Forelimb muscle (tissue), 1 donor: ENCODE results near the gene RASAL1. TPM values are rescaled to one million over a fixed set of nuclear protein-coding genes. Genes with fewer than 3 reads are reported as not detected.

ENCODE experiments used
- DNase-seq: peaks from one replicate; pipeline ENCODE4 v3.0.0-alpha.2; 2013; ENCODE audit warnings: low read depth
- polyA plus RNA-seq: library from polyadenylated mRNA; unstranded; fragments of 120-200 nt; gene quantifications from one replicate; pipeline ENCODE4 v1.2.1, GENCODE V29; 2013; ENCODE audit not compliant: insufficient read length

RASAL1 gene, protein sequence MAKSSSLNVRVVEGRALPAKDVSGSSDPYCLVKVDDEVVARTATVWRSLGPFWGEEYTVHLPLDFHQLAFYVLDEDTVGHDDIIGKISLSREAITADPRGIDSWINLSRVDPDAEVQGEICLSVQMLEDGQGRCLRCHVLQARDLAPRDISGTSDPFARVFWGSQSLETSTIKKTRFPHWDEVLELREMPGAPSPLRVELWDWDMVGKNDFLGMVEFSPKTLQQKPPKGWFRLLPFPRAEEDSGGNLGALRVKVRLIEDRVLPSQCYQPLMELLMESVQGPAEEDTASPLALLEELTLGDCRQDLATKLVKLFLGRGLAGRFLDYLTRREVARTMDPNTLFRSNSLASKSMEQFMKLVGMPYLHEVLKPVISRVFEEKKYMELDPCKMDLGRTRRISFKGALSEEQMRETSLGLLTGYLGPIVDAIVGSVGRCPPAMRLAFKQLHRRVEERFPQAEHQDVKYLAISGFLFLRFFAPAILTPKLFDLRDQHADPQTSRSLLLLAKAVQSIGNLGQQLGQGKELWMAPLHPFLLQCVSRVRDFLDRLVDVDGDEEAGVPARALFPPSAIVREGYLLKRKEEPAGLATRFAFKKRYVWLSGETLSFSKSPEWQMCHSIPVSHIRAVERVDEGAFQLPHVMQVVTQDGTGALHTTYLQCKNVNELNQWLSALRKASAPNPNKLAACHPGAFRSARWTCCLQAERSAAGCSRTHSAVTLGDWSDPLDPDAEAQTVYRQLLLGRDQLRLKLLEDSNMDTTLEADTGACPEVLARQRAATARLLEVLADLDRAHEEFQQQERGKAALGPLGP
- not detected for polyA plus RNA-seq

DNA sequence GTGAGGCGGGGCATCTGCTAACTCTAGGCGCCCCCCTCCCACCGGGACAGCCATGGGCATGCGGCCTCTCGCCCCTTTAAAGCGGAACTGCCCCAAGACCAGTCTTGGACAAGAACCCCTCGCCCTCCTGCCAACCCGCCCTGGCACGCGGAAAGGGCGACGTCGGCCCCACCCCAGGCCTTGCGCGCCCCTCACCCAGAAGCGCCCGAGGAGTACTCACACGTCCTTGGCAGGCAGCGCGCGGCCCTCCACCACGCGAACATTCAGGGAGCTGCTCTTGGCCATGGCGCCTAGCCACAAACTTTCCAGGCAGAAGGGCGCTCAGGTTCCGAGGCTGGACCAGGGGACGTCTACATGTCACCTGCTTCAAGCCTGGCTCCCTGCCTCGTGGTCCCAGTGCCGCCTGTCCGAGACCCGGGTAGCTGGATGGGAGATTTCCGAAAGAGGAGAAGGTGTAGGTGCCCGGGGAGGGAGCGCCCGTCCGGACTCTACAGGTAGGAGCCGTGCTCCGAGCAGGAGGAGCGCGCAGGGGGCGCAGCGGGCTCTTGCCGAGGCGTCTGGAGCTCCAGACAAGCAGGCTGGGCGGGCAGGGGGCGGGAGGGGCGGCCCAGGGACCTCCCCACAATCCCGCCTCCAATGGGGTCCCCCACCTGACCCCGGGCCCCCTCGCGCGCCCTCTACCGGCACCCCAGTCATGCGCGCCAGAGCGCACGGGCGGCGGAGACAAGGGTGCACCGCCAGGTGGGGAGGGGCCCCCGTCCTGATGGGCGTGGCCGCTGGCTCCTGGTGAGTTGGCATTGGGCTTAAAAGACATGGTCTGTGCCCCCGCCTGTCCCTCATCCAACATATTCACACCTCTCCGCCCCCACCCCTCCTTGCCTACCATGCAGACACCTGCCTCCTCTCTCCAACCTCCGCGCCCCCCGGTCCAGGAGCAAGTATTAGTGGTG, at the start of gene RASAL1:
Gene RASAL1, minus strand, starts transcription at position 584 of the 950 bp plus-strand sequence. Its CDS starts 299 bp downstream, at position 285.
- no peak for DNase-seq

DNA sequence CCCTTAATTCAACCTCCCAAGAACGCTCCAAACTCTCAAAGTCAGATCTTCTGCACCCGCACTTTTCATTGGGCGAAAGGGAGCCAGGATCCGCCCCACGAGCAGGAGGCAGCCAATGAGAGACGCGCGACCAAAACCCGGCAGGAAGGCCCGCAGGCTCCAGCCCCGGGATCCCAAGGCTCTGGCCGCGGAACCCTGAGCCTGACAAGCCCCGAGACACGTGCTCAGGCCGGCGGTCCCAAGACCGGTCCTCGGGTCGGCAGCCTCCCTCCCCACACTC, 49.3 kb upstream of the RASAL1 start:
- peak; percentile 80 for DNase-seq

DNA sequence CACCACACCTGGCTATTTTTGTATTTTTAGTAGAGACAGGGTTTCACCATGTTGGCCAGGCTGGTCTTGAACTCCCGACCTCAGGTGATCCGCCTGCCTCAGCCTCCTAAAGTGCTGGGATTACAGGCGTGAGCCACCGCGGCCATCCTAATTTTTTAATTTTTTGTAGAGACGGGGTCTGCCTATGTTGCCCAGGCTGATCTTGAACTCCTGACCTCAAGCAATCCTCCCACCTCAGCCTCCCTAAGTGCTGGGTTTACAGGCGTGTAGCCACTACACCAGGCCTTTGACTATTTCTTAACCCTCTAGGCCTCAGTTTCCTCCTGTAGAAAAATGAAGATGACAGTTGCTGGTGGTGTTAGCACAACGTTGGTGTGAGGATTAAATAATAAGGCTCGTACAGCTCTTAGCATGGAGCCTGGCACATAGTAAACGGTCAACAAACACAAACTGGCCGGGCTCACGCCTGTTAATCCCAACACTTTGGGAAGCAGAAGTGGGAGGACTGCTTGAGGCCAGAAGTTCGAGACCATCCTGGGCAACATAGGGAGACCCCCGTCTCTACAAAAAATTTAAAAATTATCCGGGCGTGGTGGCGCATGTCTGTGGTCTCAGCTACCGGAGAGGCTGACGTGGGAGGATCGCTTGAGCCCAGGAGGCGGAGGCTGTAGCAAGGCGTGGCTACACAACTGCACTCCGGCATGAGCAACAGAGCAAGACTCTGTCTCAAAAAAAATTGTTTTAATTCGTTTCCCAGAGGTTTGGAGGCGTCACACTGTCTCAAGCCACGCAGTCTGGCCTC, 48.7 kb upstream of the RASAL1 start:
- DNase-seq = no peak

DNA sequence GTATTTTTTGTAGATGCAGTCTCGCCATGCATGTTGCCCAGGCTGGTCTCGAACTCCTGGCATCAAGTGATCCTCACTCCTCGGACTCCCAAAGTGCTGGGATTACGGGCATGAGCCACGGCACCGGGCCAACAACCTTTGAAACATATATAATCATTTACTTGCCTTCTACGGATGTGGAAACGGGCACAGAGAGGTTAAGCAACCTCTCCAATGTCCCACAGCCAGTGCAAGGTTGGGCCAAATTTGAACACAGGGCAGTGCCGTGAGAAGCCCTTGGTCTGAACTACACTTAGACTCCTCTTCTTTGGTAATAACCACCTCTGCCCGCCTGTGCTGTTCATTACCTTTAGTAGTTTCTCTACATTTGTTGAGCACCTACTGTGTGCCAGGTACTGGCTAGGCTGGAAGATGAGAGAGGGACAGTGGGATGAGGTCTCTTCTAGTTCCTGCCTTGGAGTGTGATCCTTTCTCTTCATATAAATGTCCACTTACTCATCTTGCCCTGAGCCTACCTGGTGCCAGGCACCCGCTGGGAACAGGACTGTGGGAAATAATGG, 47.5 kb upstream of the RASAL1 start:
- DNase-seq = no peak

DNA sequence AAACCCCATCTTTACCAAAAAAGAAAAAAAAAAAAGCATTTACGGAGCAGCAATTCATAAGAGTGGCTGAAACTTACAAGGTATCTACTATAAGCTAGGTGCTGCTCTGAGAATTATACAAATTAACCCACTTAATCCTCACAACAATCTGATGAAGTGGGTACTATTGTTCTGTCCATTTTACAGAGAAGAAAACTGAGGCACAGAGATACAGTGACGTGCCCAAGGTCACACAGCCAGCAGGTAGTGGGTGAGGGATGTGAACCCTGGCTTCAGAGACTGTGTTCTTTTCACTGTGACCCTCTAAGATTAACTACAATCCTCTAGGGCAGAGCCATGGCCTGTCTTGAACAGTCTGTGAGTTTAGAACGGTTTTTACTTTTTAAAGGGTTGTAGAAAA, 46.4 kb upstream of the RASAL1 start:
- DNase-seq = no peak

DNA sequence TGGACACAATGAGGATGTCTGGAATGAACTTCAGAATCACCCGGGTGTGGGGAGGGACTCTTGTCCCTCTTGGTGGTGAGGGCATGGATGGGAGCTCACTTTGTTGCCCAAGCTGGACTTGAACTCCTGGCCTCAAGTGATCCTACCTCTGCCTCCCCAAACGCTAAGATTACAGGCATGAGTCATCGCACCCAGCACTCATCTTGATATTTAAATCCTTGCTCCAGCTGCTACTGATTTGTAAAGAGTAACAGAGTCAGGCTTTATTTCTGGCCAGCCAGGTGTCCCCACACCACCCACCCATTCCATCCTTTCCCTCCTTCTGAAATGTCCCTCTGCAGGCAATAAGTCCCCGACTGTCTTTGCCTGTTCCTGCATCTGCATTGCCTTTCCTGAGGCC, 44.8 kb upstream of the RASAL1 start:
- DNase-seq = no peak

DNA sequence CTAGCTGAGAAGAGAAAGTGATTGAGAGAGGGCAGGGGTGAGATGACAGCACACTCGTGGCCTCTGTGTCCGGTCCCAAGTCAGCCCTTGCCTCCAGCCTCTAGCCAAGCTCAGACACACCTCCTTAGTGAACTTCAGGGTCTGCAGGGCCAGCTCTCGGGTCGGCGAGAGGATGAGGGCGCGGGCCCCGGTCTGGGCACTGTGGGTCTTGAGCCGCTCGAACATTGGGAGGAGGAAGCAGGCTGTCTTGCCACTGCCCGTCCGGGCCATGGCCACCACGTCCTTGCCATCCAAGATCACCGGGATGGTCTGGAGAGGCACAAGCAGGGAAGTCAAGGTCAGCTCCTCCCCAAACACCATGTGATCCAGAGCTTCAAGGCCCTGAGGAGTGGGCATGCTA, 43.5 kb upstream of the RASAL1 start:
- DNase-seq = no peak

DNA sequence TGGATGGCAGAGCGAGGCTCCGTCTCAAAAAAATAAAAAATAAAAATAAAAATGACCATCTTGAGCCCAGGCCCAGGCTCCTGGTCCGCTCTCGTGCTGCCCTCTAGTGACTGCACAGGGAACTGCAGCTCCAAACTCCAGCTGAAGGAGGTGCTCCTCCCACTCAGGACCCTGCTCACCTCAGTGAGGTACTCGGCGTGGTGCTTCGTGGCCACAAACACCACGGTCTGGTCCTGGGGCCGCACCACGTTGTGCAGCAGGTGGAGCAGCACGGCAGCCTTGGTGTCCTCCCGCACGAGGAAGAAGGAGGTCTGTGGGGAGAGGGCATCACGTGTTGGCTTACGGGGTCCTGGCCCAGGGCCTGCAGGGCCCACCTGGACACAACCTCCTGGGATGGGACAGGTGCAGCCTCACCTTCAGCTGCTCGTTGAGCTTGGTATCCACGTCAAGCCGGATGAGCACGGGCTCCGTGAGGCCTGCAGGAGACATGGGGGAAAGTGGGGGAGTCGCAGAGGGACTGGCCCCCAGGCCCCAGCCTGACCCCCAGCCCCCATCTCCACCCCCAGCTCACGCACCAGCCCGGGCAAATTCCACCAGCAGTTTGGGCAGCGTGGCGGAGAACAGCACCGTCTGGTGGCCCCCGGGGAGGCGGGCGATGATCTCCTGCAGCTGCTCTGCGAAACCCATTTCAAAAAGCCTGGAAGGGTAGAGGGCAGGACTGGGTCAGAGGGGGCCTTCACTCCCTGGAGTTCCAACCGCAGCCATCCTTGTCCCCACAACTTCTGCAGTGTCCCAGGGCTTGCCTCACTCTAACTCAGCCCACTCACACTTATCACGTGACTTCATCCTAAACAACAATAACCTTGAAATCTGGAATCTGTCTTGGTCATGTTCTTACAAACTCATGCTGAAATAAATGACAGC, 39.2 kb upstream of the RASAL1 start:
- no peak for DNase-seq

DNA sequence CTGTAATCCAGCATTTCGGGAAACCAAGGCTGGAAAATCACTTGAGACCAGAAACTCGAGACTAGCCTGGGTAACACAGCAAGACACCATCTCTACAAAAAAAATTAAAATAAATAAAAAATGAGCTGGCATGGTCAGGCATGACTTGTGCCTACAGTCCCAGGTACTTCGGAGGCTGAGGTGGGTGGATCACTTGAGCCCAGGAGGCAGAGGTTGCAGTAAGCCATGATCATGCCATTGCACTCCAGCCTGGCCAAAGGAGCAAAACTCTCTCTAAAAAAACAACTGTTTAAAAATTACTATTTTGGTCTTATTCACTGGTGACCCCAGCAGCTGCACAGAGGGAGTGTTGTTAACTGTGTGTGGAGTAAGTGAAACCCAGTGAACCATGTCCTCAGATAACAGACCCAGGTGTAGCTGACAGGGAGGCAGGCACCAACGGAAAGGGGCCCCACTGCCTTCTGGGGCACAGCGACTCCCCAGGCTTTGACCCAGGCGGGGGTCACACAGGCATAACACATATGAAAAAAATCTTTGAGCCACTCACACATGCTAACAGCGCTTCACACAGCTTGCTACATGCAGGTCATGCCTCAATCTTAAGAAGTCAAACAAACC, 37.6 kb upstream of the RASAL1 start:
- no peak for DNase-seq

DNA sequence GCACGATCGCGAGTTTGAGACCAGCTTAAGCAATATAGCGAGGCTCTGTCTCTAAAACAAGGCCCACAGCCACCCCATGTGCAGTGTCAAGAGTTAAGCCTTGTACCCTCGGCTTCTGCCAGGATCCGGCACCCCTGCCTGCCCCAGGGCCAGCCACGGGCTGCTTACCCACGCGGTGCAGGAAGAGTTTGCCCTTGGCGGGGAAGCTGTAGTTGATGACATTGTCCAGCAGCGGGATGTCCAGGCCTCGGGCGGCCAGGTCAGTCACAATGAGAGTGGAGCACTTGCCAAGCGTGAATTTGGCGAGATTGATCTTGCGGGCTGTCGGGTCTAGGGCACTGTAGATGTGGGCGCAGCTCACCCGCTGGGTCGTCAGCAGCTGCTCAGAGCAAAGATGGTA, 36.6 kb upstream of the RASAL1 start:
- DNase-seq = no peak

DNA sequence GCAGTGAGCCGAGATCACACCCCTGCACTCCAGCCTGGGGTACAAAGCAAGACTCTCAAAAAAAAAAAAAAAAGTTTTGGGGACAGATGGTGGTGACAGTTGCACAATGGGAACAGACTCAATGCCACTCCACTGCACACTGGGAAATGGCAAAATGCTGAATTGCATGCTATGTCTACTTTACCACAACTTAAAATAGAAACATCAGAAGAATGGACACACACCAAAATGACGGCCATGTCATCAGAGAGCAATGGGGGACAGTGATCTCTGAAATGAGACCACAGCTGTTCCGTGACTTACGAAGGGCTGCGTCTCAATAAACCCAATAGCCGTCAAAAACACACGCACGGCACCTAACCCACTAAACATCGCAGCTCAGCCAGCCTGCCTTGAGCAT, 36.0 kb upstream of the RASAL1 start:
- no peak for DNase-seq

DNA sequence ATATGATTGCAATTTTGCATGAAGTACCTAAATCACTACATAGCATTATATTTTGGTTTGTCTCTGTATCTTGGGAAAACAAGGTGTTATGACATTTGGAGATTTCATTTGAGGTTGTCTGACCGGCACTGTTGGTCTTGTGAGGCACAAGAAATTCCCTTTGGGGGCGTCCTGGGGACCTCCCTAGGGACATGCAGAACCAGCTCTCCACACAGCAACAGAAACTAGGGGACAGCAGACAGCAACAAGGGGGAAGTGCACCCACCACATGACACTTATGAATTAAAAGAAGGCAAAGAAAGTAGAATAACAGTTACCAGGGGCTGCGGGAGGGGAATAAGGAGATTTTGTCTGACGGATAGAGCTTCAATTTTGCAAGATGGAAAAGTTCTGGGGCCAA, 35.4 kb upstream of the RASAL1 start:
- no peak for DNase-seq

DNA sequence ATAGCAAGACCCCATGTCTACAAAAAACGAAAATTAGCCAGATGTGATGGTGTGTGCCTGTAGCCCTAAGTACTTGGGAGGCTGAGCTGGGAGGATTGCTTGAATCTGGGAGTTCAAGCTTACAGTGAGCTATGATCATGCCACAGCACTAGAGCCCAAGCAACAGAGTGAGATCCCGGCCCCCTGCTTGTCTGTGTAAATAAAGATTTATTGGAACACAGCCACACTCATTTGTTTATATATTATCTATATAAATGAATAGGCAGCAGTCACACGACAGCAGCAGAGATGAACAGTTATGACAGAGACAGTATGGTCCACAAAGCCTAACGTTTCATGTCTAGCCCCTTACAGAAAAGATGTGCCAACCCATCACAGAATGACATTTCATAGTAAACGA, 34.9 kb upstream of the RASAL1 start:
- no peak for DNase-seq

DNA sequence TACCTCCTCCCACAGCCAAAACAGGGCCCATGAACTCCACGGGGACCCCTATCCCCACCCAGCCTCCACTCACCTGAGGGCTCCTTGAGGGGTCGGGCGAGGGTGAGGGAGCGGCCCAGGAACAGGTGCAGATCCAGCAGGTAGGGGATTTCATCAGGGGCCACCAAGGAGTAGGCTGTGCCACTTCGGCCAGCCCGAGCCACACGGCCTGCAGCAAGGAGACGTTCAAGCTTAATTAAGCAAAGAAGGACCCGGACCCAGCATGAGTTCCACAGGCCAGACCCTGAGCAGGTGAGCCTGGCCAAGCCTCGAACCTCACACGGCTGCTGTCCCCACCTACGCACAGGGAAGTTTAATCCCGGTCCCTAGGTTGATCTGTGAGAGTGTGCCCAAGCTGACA, 34.1 kb upstream of the RASAL1 start:
- DNase-seq = no peak

DNA sequence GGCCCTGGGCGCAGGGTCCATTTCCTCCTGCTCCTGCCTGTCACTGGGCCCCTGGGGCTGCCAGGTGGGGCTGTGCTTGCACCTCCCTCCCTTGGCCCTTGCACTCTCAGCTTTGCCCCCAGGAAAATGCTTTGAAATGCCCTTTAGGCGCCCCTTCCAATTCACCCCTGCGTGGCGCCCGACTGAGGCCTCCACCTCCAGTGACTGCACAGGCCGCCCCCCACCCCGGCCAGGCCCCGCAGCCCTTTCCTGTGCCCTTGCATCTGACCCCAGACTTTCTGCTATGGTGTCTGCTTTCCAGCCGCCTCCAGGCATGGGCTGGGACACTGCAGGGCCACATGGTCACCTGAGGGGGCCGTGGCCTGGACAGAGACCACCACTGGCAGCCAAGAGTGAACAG, 32.3 kb upstream of the RASAL1 start:
- no peak for DNase-seq

DNA sequence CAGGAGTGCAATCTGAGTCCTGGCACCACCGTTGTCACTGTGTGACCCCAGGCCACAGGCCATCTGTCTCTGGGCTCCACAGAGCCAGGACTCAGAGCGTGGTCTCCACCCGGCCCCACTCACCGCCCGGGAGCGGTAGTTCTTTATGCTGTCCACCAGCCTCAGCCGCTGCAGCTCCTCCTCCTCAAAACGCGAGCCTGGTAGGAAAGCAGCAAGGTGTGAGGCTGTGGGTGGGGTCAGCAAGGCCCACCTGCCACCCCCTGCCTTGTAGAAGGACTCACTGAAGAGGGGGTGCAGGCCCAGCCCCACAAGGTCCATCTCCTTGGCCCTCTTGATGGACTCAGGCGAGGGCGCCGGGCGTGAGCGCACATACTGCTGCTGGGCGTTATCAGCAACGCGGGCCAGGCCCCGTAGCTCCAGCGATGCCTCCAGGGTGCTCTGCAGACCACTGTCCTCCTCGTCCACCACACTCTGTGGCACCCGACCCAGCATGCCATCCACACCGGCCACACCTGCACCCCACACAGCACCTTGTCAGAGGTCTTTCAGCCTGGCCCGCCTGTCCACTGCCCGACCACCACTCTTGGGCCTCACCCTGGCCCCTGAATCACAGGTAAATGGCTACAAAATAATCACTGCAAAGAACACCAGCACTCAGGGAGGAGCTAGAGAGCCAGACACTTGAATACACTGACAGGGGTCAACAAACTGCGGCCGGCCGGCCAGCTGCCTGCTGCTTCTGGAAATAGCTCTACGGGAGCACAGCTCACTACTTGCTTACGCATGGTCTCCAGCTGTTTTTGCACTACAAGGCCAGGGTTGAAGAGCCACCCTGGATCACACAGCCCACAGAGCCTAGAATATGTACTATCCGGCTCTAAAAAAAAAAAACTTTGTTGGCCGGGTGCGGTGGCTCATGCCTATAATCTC, 30.2 kb upstream of the RASAL1 start:
- no peak for DNase-seq

DNA sequence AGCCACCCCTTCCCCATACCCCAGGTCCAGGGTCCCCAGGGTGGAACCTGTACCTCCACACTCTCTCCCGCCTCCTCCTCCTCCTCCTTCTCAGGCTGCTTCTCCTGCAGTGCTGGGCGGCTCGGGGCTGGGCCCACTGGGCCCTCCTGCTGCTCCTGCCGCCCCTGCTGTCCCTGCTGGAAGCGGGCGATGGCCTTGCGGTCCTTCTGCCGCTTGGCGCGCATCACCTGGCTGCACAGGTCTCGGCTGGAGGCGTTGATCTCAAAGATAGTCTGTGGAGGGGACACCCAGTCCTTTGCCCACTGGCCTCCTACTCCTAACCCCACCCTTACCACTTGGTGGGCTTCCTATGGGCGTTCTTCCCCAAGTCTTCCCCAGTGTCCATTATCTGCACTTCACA, 28.5 kb upstream of the RASAL1 start:
- DNase-seq = no peak

DNA sequence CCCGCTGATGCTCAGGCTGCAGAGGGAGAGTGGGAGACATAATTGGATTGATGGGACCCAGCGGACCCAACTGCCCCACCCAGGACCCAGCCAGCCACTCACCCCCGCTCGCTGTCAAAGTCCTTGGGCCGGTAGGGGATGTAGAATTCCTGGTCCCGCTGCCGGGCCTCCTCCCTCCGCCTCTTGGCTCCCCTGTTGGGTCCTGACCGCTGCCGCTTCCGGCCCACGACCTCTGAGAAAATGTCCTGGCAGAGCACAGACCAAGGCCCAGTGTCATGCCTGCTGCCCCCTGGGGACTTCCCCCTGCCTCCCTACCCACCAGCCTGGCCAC, 27.4 kb upstream of the RASAL1 start:
- no peak for DNase-seq
